ENCODE measurements around the gene CLCN7.
"Not testable (repeated sequence)": the region's sequence is repeated elsewhere in the genome, so short reads cannot be mapped to it uniquely, and the experiment has no call there.

The CLCN7 gene

DNA sequence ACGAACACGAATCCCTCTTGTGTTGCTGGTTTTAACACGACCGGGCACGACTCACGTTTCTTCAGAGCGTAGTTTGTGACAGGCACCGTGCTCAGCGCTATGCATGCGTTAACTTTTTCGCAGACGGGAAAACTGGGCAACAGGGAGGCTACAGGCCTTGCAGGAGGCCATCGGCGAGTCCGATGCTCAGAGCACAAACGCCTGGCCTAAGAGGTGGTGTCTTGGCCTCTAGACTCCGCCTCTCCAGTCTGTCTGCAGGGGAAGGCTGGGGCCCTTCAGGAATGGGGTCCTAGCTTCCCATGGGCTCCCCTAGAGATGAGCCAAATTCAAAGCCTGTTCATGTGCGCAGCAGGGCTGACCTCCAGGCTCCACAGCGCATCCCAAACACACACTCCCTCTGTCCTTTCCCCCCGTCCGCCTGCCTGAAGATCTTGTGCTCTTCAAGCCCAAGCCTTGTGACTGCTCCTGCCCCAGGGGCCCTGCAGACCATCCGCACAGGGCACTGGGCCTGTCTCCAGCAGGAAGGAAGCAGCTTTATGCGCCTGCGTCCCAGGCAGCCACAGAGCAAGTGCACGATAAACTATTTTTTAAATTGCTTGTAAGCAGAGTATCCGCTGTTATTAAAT, 3.1 kb downstream of the CLCN7 start:
- H3K4me1 ChIP-seq (ENCODE audit: control insufficient read depth in 2 of 2, insufficient read depth in 2 of 2, low read length in 2 of 2), result peaks cover 15 to 16% of the 10 kb centered on the region in 2 donors
- no peak overlapping the region for H3K4me3 ChIP-seq (ENCODE audit: low read length in 2 of 2)
- no peaks in the 10 kb centered on the region for H3K27me3 ChIP-seq (ENCODE audit: control insufficient read depth in 2 of 2, insufficient read depth in 2 of 2, low read length in 2 of 2)
- peak overlapping the region in 1 of 2 donors; percentile 63 for H3K27ac ChIP-seq (ENCODE audit: low read depth in 2 of 2, low read length in 2 of 2)
- no peaks in the 10 kb centered on the region for H3K36me3 ChIP-seq (ENCODE audit: control insufficient read depth in 2 of 2, insufficient read depth in 2 of 2, low read length in 2 of 2)
- no peaks in the 10 kb centered on the region for H3K9me3 ChIP-seq (ENCODE audit: control insufficient read depth in 2 of 2, low read length in 2 of 2)
- H3K9ac ChIP-seq (ENCODE audit: low read depth in 1 of 2, low read length in 2 of 2), result no peak overlapping the region

DNA sequence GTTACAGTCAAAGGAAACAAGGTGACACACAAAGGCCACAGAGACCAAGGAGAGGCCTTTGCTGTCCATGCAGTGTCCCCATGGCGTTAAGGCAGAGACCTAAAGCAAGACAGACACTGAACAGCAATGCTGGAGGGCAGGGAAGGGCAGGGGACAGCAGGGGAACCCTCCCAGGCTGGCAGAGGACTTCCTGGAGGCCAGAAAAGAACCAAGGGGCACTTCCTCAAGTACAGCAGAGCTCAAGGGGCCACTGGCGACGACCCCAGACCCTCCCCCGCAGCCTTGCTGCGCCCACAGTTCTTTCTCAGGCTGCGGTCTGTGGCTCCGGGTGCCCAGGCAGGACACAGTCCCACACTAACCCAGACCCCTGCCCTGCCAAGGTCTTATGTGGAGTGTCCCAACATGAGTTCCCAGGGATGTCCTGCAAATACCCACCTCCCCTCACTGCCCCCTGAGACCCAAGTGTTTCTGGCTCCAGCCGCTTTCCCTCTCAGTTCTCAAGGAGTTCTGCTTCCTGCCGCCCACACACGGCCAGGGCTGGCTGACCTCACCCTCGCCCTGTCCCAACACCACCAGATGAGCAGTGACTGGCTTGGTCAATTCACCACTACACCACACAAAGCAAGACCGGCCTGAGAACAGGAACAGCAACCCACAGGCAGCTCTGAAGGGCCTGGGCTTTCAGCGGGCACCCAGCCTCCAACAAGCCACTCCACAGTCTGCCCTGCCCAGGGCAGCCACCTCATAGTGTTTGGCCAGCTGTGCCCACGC, 4.2 kb downstream of the CLCN7 start:
- H3K9ac ChIP-seq (ENCODE audit: low read depth in 1 of 2, low read length in 2 of 2), result no peak overlapping the region
- H3K27me3 ChIP-seq (ENCODE audit: control insufficient read depth in 2 of 2, insufficient read depth in 2 of 2, low read length in 2 of 2), result no peaks in the 10 kb centered on the region
- H3K4me3 ChIP-seq (ENCODE audit: low read length in 2 of 2), result peak overlapping the region in 1 of 2 donors; percentile 13
- no peaks in the 10 kb centered on the region for H3K9me3 ChIP-seq (ENCODE audit: control insufficient read depth in 2 of 2, low read length in 2 of 2)
- H3K27ac ChIP-seq (ENCODE audit: low read depth in 2 of 2, low read length in 2 of 2), result peak overlapping the region; percentile 11 to 63
- H3K36me3 ChIP-seq (ENCODE audit: control insufficient read depth in 2 of 2, insufficient read depth in 2 of 2, low read length in 2 of 2), result no peaks in the 10 kb centered on the region
- peaks cover 13 to 14% of the 10 kb centered on the region in 2 donors for H3K4me1 ChIP-seq (ENCODE audit: control insufficient read depth in 2 of 2, insufficient read depth in 2 of 2, low read length in 2 of 2)

GRCh38 chr16:1469693-1470201, 5.1 kb downstream of the CLCN7 start:
- no peak overlapping the region for H3K9ac ChIP-seq (ENCODE audit: low read depth in 1 of 2, low read length in 2 of 2)
- H3K4me3 ChIP-seq (ENCODE audit: low read length in 2 of 2), result no peak overlapping the region
- peaks cover 9 to 10% of the 10 kb centered on the region in 2 donors for H3K4me1 ChIP-seq (ENCODE audit: control insufficient read depth in 2 of 2, insufficient read depth in 2 of 2, low read length in 2 of 2)
- no peaks in the 10 kb centered on the region for H3K36me3 ChIP-seq (ENCODE audit: control insufficient read depth in 2 of 2, insufficient read depth in 2 of 2, low read length in 2 of 2)
- H3K27ac ChIP-seq (ENCODE audit: low read depth in 2 of 2, low read length in 2 of 2), result peak overlapping the region in 1 of 2 donors; percentile 63
- H3K9me3 ChIP-seq (ENCODE audit: control insufficient read depth in 2 of 2, low read length in 2 of 2), result no peaks in the 10 kb centered on the region
- H3K27me3 ChIP-seq (ENCODE audit: control insufficient read depth in 2 of 2, insufficient read depth in 2 of 2, low read length in 2 of 2), result no peaks in the 10 kb centered on the region

DNA sequence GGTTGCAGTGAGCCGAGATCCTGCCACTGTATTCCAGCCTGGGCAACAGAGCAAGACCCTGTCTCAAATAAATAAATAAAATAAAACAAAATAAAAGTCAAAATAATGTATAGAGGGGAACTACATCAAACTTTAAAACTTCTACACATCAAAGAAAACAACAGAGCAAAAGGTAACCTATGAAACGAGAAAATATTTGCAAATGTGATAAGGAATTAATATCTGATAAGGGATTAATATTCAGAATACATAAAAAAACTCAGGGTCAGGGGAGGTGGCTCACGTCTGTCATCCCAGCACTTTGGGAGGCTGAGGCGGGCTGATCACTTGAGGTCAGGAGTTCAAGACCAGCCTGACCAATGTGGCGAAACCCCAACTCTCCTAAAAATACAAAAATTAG, 5.7 kb downstream of the CLCN7 start:
- not testable (repeated sequence) for H3K9me3 ChIP-seq (ENCODE audit: control insufficient read depth in 2 of 2, low read length in 2 of 2); H3K4me1 ChIP-seq (ENCODE audit: control insufficient read depth in 2 of 2, insufficient read depth in 2 of 2, low read length in 2 of 2); H3K36me3 ChIP-seq (ENCODE audit: control insufficient read depth in 2 of 2, insufficient read depth in 2 of 2, low read length in 2 of 2); H3K4me3 ChIP-seq (ENCODE audit: low read length in 2 of 2); H3K9ac ChIP-seq (ENCODE audit: low read depth in 1 of 2, low read length in 2 of 2); H3K27ac ChIP-seq (ENCODE audit: low read depth in 2 of 2, low read length in 2 of 2); H3K27me3 ChIP-seq (ENCODE audit: control insufficient read depth in 2 of 2, insufficient read depth in 2 of 2, low read length in 2 of 2)

DNA sequence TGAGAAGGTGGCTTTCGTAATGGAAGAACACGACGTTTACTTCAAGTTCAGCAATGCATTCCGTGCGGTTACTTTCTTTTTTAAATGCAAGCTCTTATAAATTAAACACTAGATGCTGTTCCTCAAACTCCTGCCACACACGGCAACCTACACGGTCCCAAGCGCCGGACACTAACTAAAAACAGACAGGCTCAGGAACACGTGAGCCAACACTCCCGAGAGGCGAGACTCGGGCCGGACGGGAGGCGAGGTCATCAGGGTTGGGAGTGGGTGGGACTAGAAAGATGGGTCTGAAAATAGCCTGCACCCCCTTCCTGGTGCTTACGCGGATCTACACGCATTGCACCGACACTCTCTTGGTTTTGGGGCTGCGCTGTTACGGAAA, 6.4 kb downstream of the CLCN7 start:
- Histone ChIP-seq H3K9me3 (ENCODE audit: control insufficient read depth in 2 of 2, low read length in 2 of 2) (no peaks in the 10 kb centered on the region), H3K9ac (ENCODE audit: low read depth in 1 of 2, low read length in 2 of 2) (no peak overlapping the region), H3K27ac (ENCODE audit: low read depth in 2 of 2, low read length in 2 of 2) (no peak overlapping the region), H3K4me1 (ENCODE audit: control insufficient read depth in 2 of 2, insufficient read depth in 2 of 2, low read length in 2 of 2) (peaks cover 3 to 4% of the 10 kb centered on the region in 2 donors), H3K36me3 (ENCODE audit: control insufficient read depth in 2 of 2, insufficient read depth in 2 of 2, low read length in 2 of 2) (peaks cover 0 to 3% of the 10 kb centered on the region in 2 donors), H3K4me3 (ENCODE audit: low read length in 2 of 2) (no peak overlapping the region), H3K27me3 (ENCODE audit: control insufficient read depth in 2 of 2, insufficient read depth in 2 of 2, low read length in 2 of 2) (no peaks in the 10 kb centered on the region)

DNA sequence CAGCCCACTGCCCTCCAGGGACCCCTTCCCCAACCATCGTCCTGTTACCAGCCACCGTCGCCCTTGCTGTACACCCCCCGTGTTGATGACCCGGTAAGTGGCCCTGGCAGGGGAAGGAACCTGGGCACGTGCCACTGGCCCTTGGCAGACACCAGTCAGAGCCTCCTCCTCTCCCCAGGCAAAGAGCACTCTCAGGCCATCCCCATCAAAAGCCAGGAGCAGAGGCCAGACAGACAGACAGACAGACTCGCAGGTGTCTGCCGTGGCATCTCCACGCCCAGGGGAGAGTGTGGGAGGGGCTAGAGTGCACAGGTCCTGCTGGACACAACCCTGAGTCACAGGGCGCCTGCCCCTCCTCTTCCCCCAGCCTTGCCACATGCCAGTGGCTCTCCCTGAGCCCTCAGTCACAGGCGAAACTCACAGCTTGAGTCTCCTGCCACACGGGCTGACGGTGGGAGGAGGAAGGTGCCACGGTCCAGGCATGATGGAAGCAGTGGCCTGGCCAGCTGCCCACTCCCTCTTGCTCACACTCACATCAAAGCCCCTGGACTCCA, 7.8 kb downstream of the CLCN7 start:
- Histone ChIP-seq H3K4me1 (ENCODE audit: control insufficient read depth in 2 of 2, insufficient read depth in 2 of 2, low read length in 2 of 2) (peaks cover 2 to 4% of the 10 kb centered on the region in 2 donors), H3K9me3 (ENCODE audit: control insufficient read depth in 2 of 2, low read length in 2 of 2) (no peaks in the 10 kb centered on the region), H3K36me3 (ENCODE audit: control insufficient read depth in 2 of 2, insufficient read depth in 2 of 2, low read length in 2 of 2) (peaks cover 0 to 4% of the 10 kb centered on the region in 2 donors), H3K4me3 (ENCODE audit: low read length in 2 of 2) (no peak overlapping the region), H3K27me3 (ENCODE audit: control insufficient read depth in 2 of 2, insufficient read depth in 2 of 2, low read length in 2 of 2) (no peaks in the 10 kb centered on the region), H3K27ac (ENCODE audit: low read depth in 2 of 2, low read length in 2 of 2) (no peak overlapping the region), H3K9ac (ENCODE audit: low read depth in 1 of 2, low read length in 2 of 2) (no peak overlapping the region)

- peaks cover 0 to 2% of the 10 kb centered on the region in 2 donors for H3K4me1 ChIP-seq (ENCODE audit: control insufficient read depth in 2 of 2, insufficient read depth in 2 of 2, low read length in 2 of 2)
- no peak overlapping the region for H3K27ac ChIP-seq (ENCODE audit: low read depth in 2 of 2, low read length in 2 of 2)
- no peaks in the 10 kb centered on the region for H3K27me3 ChIP-seq (ENCODE audit: control insufficient read depth in 2 of 2, insufficient read depth in 2 of 2, low read length in 2 of 2)
- H3K36me3 ChIP-seq (ENCODE audit: control insufficient read depth in 2 of 2, insufficient read depth in 2 of 2, low read length in 2 of 2), result peaks cover under 1 to 9% of the 10 kb centered on the region in 2 donors
- no peak overlapping the region for H3K9ac ChIP-seq (ENCODE audit: low read depth in 1 of 2, low read length in 2 of 2)
- no peaks in the 10 kb centered on the region for H3K9me3 ChIP-seq (ENCODE audit: control insufficient read depth in 2 of 2, low read length in 2 of 2)
- no peak overlapping the region for H3K4me3 ChIP-seq (ENCODE audit: low read length in 2 of 2)
These were observed 8.8 kb downstream of the CLCN7 start for GRCh38 chr16:1466054-1466453.

DNA sequence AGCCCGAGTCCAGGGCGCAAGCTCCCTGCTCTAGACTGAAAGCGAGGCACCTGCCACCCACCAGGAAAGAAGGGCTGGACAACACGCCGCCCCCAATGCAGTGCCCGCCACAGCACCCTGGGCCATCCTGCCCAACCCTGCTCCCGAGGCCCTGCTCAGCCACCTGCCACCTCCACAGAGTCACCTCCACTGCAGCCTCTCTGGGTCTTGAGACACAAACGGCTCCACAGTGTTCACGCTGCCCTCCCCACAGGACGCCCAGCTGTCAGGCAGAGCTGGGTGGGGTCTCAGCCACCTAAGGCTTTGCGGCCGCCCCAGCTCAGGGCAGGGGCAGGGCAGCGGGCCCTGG, 9.3 kb downstream of the CLCN7 start:
- no peak overlapping the region for H3K9ac ChIP-seq (ENCODE audit: low read depth in 1 of 2, low read length in 2 of 2)
- no peaks in the 10 kb centered on the region for H3K4me1 ChIP-seq (ENCODE audit: control insufficient read depth in 2 of 2, insufficient read depth in 2 of 2, low read length in 2 of 2)
- no peak overlapping the region for H3K4me3 ChIP-seq (ENCODE audit: low read length in 2 of 2)
- no peaks in the 10 kb centered on the region for H3K27me3 ChIP-seq (ENCODE audit: control insufficient read depth in 2 of 2, insufficient read depth in 2 of 2, low read length in 2 of 2)
- peaks cover 5 to 13% of the 10 kb centered on the region in 2 donors for H3K36me3 ChIP-seq (ENCODE audit: control insufficient read depth in 2 of 2, insufficient read depth in 2 of 2, low read length in 2 of 2)
- no peaks in the 10 kb centered on the region for H3K9me3 ChIP-seq (ENCODE audit: control insufficient read depth in 2 of 2, low read length in 2 of 2)
- no peak overlapping the region for H3K27ac ChIP-seq (ENCODE audit: low read depth in 2 of 2, low read length in 2 of 2)

DNA sequence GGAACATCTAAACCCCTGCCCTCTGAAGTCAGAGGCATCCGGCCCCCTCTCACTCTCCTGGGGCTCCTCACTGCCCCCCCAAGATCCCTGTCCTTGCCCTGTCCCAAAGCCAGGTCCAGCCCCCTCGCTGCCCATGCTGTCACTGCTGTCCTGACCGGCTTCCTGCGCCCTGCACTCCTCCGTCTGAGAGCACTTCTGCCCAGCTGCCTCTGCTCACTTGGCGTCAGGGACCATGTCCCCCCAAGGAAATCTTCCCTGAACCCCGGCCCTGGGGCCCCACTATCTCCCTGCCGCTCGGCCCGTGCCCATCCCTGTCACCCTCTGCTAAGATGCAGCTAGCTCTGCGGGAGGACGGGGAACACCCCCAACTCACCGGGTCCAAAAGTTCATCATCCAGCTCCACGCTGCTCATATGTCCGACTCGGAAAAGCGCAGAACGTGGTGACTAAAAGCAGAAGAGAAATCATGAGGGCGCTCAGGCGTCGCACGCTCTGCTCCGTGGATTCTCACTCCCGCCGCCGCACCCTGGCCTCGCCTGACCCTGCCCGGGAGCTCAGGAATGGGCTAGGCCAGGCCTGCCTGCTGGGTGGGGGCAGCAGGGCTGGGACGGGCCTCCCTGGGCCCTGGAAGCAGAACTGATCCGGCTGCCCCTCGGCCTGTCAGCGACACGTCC, 9.8 kb downstream of the CLCN7 start:
- no peak overlapping the region for H3K9ac ChIP-seq (ENCODE audit: low read depth in 1 of 2, low read length in 2 of 2)
- no peaks in the 10 kb centered on the region for H3K27me3 ChIP-seq (ENCODE audit: control insufficient read depth in 2 of 2, insufficient read depth in 2 of 2, low read length in 2 of 2)
- no peak overlapping the region for H3K27ac ChIP-seq (ENCODE audit: low read depth in 2 of 2, low read length in 2 of 2)
- H3K9me3 ChIP-seq (ENCODE audit: control insufficient read depth in 2 of 2, low read length in 2 of 2), result no peaks in the 10 kb centered on the region
- no peaks in the 10 kb centered on the region for H3K4me1 ChIP-seq (ENCODE audit: control insufficient read depth in 2 of 2, insufficient read depth in 2 of 2, low read length in 2 of 2)
- H3K4me3 ChIP-seq (ENCODE audit: low read length in 2 of 2), result no peak overlapping the region
- peaks cover 9 to 17% of the 10 kb centered on the region in 2 donors for H3K36me3 ChIP-seq (ENCODE audit: control insufficient read depth in 2 of 2, insufficient read depth in 2 of 2, low read length in 2 of 2)
